HG02571 (cell line): ENCODE results near the gene SLC6A11.

ENCODE experiments used
- ATAC-seq: cut with Tn5 transposase; IDR thresholded peaks from one replicate; pipeline ENCODE4 v1.9.1; 2021; ENCODE audit warnings: mild to moderate bottlenecking, moderate library complexity; ENCODE audit not compliant: unreplicated experiment

Gene SLC6A11

DNA sequence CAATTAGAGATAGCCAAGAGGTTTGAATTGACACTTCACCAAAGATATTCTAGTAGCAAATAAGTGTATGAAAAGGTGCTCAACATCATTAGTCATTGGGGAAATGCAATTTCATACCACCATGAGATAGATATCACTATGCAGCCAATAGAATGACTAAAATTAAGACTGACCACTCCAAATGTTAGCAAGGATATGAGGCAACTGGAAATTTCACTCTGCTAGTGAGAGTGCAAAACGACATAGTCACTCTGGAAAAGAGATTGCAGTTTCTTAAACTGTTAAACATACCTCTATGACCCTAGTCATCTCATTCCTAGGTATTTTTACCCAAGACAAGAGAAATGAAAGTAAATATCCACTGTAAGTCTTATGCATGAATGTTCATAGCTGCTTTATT is 27.6 kb upstream of the SLC6A11 start:
- ATAC-seq = no peak

DNA sequence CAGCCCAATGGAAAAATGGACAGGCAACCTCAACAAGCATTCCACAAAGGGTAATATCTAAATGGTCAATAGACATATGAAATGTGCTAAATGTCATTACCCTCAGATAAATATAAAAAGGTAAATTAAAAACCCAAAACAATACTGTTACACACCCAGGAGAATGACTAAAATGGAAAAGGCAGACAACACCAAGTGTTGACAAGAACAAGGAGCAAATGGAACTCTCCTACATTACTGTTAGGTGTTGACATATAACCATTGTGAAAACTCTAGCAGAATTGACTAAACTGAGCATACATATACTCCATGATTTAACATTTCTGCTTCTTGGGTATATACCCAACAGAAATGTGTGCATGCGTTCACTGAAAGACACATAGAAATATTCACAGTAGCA is 25.3 kb upstream of the SLC6A11 start:
- ATAC-seq = no peak

DNA sequence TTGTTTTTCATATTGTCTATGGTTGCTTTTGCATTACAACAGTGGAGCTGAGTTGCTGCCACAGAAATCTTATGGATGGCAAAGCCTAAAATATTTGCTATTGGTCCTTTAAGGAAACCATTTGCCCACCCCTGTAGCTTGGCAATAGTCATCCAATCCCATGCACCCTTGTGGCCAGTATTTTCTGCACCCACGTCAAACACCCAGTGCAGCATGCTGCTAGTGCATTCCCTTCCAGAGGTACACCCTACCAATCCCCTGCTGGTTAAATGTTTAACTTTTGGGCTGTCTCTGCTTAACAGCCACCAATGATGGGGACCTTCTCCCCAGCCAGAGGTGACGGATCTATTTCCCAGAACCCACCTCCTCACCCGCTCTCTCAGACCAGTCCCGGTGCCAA is 23.8 kb upstream of the SLC6A11 start:
- ATAC-seq = no peak

DNA sequence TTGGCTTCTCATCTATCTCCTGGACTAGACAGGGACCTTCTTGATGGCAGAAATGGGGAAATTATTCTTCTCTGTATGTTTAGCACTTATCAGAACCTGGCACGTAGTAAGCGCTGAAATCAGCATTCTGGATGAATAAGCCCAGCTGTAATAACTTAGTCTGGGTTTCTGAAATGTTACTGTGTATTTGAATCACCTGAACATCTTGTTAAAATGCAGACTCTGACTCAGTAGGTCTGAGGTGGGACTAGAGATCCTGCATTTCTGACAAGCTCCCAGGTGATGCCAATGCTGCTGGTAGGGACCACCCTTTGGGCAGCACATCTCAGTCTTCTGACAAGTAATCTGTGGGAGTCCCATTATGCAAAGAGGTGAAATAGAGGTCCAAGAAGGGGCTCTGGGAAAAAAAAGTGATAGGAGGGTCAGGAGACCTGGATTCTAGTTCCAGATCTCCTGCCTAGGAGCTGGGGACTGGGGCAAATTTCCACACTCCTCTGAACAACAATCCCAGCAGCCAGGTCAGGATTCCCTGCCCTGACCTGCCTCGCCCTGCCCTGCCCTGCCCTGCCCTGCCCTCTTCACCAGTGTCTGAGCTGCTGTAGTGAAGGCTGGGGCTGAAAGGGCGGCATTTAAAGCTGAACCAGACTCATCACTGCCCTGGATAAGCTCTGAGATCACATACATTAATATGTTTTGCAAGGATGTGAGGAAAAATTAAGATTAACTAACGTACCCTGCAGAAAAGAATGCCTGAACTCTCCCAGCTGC is 17.2 kb upstream of the SLC6A11 start:
- no peak for ATAC-seq

DNA sequence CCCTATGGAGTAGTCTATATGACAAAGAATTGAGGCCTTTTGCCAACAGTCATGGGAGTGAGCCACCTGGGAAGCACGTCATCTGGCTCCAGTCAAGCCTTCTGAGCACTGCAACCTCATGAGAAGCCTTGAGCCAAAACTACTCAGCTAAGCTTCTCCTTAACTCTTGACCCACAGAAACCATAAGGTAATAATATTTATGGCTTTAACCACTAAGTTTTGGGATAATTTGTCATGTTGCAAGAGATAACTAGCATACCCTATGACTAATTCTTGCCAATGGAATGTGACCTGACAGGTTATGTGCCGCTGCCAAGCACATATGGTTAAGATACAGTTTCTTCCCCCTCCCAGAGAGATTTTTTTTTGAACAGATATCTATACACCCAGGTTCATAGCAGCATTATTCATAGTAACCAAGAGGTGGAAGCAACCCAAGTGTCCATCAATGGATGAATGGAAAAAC is 11.8 kb upstream of the SLC6A11 start:
- no peak for ATAC-seq

DNA sequence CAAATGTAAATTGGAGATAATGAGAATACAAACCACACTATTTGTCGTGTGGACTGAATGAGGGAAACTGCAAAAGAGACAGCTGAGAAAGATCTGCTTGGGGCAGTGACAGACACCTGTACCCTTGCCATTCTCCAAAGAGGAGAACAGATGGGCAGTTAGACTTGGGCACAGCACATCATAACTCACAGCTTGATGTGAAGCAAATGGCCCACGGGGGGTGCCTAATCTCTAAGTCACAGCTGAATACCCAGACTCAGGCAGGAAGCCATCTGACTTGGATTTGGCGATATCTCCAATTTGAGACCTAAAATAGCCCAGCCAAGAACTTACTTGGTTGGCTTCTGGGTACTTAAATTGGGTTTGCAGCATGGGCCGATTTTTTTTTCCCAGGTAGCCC is 10.0 kb upstream of the SLC6A11 start:
- no peak for ATAC-seq

DNA sequence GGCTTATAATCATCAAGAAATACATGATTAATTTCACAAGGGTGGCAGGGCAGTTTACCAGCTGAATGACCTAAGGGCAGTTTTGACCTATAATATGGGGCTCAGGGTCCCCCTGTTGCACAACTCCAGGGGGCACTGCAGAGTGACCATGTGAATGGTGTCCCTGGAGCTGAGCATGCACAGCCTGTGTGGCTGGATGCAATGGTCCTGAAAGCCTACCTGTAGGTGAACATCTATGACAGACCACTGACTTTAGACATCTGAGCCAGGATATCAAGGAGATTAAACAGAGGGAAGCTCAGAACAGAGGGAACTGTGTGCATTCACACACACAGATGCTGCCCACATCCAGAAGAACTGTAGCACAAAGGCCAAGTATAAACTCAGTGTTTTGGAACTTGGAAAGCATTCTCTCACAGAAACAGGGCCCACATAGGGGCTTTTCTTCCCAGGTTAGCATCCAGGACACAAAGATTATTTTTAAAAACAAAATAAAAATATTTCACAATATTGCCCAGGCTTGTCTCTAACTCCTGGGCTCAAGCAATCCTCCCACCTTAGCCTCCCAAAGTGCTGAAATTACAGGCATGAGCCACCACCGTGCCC is 7.8 kb upstream of the SLC6A11 start:
- no peak for ATAC-seq

DNA sequence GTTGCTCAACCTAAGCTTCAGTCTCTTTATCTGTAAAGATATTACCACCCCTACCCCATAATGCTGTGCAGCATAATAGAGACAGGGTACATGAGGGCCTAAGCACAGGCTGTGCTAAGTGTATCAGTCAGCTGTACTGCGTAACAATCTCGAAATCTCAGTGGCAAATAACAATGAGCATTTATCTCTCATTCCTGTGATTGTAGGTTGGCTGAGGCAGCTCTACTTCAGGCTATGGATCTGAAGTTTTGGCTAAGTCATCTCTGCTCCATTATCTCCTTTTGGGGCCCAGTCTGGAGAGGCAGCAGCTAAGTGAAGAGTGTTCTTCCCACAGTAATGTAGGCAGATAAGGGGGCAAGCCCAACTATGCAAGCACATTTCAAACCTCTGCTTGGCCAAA is 7.1 kb upstream of the SLC6A11 start:
- no peak for ATAC-seq

DNA sequence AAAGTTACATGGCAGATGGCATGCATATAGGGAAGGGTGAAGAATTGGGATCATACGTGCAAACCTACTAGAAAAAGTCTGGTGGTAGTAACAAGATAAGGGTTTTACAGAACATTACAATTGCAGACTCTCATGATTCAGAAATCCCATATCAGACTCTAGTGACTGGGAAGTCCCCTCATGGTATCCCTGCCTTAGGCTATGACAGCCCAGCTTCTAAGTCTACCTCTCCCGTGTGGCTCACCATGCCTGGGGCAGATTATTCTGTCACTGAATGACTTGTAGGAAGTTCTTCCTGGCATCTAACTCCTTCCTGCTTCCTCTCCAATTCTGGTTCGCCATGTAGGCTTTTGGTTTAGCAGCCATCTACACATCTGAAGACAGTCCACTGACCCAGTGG is 5.7 kb upstream of the SLC6A11 start:
- ATAC-seq = no peak

DNA sequence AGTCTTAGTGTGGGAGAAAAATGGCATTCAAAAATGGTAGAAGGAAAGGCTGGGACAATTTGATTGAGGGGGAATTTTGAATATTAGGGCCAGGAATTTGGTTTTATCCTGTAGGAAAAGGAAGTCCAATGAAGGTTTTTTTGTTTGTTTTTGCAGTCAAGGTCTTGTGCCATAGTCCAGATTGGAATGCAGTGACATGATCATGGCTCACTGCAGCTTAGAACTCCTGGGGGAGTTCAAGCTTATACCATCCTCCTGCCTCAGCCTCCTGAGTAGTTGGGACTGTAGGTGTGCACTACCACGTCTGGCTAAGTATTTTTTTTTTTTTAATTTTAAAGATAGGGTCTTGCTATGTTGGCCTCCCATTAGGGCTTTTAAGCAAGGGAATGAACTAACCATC is 2.6 kb upstream of the SLC6A11 start:
- ATAC-seq = no peak

DNA sequence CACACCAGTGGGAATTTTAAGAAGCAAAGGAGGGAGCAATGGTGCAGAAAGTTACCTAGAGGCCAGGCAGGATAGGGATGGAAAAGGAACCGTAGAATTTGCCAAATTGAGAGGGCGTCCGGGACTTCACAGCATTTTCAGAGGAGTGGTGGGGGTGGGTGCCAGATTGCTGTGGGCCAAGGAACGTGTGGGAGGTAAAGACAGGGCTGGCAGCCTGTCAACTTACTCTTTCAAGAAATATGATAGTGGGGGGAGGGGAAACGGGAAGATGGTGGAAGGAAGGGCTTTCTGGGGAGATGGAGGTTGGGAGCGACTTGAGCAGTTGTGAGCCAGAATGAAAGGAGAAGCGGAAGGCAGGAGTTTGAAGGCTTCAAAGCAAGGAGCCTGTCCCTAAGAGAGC is 1.4 kb upstream of the SLC6A11 start:
- ATAC-seq = no peak

DNA sequence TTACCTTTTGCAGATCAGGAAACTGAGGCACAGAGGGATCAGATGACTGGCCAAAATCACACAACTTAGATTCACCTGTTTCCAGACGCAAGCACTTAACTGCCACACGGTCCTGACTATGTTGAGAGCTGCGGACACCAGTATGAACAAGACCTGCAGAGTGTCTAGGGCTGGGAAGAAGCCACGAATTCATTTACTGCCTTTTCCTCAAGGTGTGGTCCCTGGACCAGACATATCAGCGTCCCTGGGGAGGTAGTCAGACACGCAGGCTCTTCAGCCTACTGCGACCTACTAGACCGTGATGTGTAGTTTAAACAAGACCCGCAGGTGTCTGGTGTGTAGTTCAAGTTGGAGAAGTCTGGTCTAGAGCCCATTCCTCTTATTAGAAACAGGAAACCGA is 541 bp upstream of the SLC6A11 start:
- ATAC-seq = no peak

DNA sequence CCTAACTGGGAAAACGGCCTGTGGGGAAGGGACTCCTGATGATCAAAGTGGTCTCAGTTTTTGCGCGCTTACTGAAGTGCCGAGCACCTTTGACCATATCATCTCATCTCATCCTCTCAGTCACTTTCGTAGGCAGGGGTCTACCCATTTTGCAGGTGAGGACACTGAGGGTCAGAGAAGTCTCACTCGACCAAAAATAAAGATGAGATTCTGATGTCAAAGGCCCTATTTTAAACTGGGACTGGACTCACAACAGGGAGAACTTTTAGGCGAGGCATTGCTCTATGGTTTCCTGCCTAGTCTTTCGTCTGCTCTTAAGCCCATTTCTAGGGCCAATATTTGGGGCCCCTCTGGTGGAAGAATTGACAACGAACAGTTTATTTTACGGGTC is 830 bp downstream of the SLC6A11 start:
- no peak for ATAC-seq

DNA sequence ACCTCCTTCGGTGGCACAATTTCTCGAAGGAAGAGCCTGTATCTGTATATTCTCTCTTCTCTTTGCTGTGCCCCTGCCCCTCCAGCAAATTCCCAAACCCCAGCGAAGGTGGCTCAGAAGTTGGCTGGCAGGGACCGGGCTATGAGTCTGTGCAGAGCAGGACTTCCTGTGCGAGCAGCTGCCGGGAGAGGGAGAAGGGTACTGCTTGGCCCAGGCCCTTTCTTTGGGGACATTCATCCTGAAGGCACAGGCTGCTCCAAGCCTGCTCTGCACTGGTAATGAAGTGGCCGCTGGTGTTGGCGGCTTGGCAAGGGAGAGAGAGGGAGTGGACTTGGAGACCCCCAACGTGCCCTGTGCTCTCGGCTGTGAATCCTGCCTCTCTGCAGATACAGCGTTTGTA is 1.5 kb downstream of the SLC6A11 start:
- no peak for ATAC-seq

DNA sequence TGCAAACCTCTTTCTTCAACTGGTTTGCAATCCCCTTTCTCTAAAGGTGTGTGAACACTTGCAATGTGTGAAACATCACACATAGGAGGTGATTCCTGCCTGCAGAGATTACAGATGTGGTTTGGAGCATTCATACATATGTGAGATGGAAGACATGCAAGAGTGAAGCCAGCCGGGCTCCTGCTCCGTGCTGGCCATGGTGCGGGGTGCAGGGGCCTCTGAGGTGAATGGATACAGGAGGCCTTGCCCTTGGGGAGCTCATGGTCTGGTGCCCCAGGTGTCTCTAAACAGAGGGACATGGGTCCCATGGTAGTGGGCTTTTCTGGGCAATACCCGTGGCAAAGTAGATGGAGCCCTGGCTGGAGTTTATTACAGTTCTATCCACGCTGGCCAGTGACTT is 6.0 kb downstream of the SLC6A11 start:
- no peak for ATAC-seq

DNA sequence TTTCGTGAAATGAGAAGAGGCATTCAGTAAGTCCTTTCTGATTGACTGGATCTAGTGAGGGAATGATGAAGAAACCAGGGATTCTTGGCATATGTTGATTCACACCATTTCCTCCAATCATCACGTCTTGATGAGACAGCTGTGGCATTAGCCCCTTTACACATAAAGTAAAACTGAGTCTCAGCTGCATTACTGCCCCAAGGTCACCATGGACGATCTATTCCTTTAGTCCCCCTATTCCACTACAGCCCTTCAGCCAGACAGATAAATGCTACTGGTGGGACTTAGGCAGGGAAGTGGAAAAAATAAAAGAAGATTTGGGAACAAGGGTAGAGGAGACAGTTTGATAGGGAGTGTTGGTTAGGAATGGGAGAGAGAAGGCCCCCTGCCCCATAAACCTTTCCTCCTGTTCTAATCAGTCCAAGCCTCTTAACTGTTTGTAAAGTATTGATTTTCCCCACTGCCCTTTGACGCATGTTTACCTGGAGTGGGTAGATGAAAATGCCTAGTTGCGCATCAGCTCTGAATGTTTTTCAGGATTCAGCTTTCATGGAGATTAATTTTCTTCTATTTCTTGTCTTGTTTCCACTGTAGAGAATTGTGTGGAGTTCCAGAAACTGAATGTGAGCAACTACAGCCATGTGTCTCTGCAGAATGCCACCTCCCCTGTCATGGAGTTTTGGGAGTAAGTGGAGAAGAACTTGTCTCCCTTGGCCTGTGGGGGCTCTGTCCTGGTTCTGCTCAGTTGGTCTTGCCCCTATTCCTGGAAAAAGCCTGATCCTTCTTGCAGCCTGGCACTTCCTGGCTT is 6.9 kb downstream of the SLC6A11 start:
- no peak for ATAC-seq

DNA sequence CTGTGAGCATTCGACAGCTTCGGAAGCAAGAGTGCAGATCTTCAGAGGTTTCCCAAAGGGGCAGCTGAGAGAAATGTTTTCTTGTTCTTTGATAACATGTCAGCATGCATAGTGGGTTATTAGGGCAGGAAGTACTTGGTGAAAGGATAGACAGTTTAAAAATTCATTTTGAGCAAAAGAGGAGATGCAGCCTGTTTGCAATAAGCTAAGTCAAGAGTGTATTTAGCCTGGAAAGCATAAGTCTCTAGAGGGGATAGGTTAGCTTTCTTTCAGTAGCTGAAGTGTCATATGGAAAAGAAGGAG is 7.4 kb downstream of the SLC6A11 start:
- no peak for ATAC-seq

DNA sequence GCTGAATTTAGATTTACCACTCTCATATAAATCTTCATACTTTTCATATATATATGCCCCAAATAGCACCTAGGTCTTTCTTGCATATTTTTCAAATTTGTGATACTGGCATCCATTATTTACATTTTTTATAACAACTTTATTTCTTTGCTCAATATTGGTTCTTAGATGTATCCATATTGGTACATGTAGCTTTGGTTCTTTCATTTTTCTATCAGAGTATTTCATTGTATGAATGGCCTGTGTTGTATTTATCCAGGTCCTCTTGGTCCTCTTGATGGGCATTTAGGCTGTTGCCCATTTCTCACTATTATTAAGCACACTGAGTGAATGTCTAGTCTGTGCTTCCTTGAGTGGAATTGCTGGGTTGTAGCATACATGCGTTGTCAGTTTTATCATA is 8.4 kb downstream of the SLC6A11 start:
- no peak for ATAC-seq

DNA sequence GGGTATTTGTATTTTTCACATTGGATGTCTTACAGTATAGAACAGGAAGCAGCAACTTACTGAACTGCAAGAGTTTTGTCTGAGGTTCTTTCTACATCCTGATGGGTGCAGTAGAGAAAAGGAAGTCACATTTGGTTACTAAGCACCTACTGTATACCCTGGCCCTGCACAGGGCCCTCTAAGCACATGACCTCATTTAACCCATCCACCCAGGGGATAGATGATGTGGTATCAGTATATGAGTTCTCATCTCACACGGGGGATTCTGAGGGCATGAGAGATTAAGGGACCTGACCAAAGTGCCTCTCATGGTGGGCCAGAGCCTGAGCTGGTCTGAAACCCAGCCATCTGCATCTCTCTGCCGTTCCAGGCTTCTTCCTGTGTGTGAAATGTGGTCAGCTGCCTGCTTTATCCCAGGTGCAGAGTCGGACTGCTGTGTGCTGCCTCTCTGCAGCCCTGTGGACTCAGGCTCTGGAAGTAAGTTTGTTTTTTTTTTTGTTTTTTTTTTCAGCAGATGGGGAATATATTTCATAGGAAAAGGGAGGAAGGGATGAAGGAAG is 17.9 kb downstream of the SLC6A11 start:
- ATAC-seq = no peak

DNA sequence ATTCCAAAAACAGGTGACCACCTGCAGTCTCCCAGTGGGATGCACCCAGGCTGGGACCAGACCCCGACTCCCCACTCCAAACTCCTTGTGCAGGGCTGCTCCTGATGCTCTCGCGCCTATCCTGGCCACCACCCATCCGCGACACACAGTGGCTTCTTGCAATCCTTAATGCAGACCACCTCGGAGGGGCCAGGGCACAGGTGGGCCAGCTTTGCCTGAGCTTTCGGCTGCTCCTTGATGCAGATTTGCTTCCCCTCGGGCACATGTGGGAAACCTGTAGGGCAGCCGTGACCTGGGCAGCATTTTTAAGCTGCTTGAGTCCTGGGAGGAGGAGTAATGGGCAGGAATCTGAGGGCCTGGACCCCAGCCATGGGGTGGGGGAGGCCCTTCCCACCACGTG is 18.9 kb downstream of the SLC6A11 start:
- no peak for ATAC-seq

DNA sequence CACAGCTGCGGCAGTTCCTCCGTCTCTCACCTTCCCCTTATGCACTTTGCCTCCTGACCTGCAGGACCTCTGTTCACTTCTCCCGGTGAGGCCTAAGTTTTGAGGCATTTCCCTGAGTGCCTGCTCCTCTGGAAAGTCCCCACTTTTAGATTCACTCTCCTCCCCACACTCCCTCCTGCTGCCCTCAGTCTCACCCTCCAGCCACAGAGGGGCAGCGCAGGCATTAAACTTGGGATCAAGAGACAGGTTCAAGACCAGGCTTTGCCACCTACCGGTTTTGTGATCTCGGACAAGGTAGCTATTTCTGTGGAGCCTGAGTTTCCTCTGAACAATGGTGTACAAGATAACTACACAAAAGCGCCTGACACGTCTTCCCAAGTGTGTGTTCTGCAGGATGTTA is 19.4 kb downstream of the SLC6A11 start:
- no peak for ATAC-seq

DNA sequence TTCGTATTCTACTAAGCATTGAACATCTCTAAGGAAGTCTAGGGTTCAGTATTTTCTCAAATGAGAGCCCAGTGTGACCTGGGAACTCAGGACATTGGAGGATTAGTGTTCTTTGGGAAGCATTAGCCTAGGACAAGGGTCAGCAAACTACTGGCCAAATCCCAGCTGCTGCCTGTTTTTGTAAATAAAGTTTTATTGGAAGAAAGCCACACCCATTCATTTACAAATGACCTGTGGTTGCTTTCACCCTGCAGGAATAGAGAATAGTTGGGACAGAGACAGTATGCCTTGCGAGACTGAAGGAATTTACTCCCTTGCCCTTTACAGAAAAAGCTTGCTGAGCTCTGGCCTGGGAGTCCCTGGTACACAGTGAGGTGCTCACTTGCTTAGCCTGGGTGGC is 20.6 kb downstream of the SLC6A11 start:
- ATAC-seq = no peak
